HUES48 (cell line): ENCODE results near the gene RSPO3.

Experiments
- H3K27ac ChIP-seq: one replicate; pipeline ENCODE4 v1.7.0; 2013; ENCODE audit warnings: low read depth, low read length, inconsistent platforms
- H3K27me3 ChIP-seq: 2 replicates; pipeline ENCODE4 v1.6.1; 2013; ENCODE audit warnings: mild to moderate bottlenecking, low read length; ENCODE audit not compliant: control insufficient read depth, insufficient read depth
- H3K36me3 ChIP-seq: 2 replicates; pipeline ENCODE4 v1.6.1; 2013; ENCODE audit warnings: low read length; ENCODE audit not compliant: control insufficient read depth, insufficient read depth
- H3K4me1 ChIP-seq: 2 replicates; pipeline ENCODE4 v1.6.1; 2013; ENCODE audit warnings: mild to moderate bottlenecking, low read length; ENCODE audit not compliant: control insufficient read depth, insufficient read depth
- H3K4me3 ChIP-seq: 2 replicates; pipeline ENCODE4 v1.5.1; 2013; ENCODE audit warnings: mild to moderate bottlenecking, low read depth, low read length
- H3K9ac ChIP-seq: 2 replicates; pipeline ENCODE4 v1.6.1; 2013; ENCODE audit warnings: mild to moderate bottlenecking, low read depth, low read length, moderate library complexity
- H3K9me3 ChIP-seq: 2 replicates; pipeline ENCODE4 v1.6.1; 2013; ENCODE audit warnings: low read length; ENCODE audit not compliant: control insufficient read depth, insufficient read depth

Gene RSPO3

GRCh38 chr6:127162836-127163235 is 44.4 kb downstream of the RSPO3 start:
- no peaks in the 10 kb centered on the region for H3K36me3 ChIP-seq
- peaks cover 24% of the 10 kb centered on the region for H3K4me1 ChIP-seq
- no peaks in the 10 kb centered on the region for H3K9me3 ChIP-seq
- H3K9ac ChIP-seq = no peak overlapping the region
- no peak overlapping the region for H3K27ac ChIP-seq
- no peak overlapping the region for H3K4me3 ChIP-seq
- H3K27me3 ChIP-seq = no peaks in the 10 kb centered on the region

GRCh38 chr6:127164036-127164435 is 45.6 kb downstream of the RSPO3 start:
- H3K9ac ChIP-seq = no peak overlapping the region
- H3K27me3 ChIP-seq = no peaks in the 10 kb centered on the region
- H3K27ac ChIP-seq = no peak overlapping the region
- H3K36me3 ChIP-seq = no peaks in the 10 kb centered on the region
- H3K9me3 ChIP-seq = no peaks in the 10 kb centered on the region
- peaks cover 24% of the 10 kb centered on the region for H3K4me1 ChIP-seq
- no peak overlapping the region for H3K4me3 ChIP-seq

GRCh38 chr6:127164565-127164964 is 46.1 kb downstream of the RSPO3 start:
- no peak overlapping the region for H3K27ac ChIP-seq
- no peaks in the 10 kb centered on the region for H3K36me3 ChIP-seq
- H3K9me3 ChIP-seq = no peaks in the 10 kb centered on the region
- H3K27me3 ChIP-seq = no peaks in the 10 kb centered on the region
- H3K4me1 ChIP-seq = peaks cover 24% of the 10 kb centered on the region
- H3K9ac ChIP-seq = no peak overlapping the region
- H3K4me3 ChIP-seq = no peak overlapping the region

GRCh38 chr6:127173156-127173940 is 54.9 kb downstream of the RSPO3 start:
- Histone ChIP-seq H3K36me3 (no peaks in the 10 kb centered on the region), H3K9me3 (no peaks in the 10 kb centered on the region), H3K27me3 (no peaks in the 10 kb centered on the region), H3K4me3 (no peak overlapping the region), H3K4me1 (0 out of 2 replicates have a peak, but pooled peaks cover 5% of the 10 kb centered on the region), H3K27ac (no peak overlapping the region), H3K9ac (no peak overlapping the region)

- Histone ChIP-seq H3K27ac (no peak overlapping the region), H3K27me3 (no peaks in the 10 kb centered on the region), H3K9me3 (no peaks in the 10 kb centered on the region), H3K4me3 (no peak overlapping the region), H3K36me3 (no peaks in the 10 kb centered on the region), H3K4me1 (0 out of 2 replicates have a peak, but pooled peaks cover 5% of the 10 kb centered on the region), H3K9ac (no peak overlapping the region)
Measured at GRCh38 chr6:127176146-127176545, 57.7 kb downstream of the RSPO3 start.

GRCh38 chr6:127177030-127177922 is 58.8 kb downstream of the RSPO3 start:
- no peaks in the 10 kb centered on the region for H3K36me3 ChIP-seq
- H3K27ac ChIP-seq = no peak overlapping the region
- H3K9ac ChIP-seq = no peak overlapping the region
- no peaks in the 10 kb centered on the region for H3K27me3 ChIP-seq
- 0 out of 2 replicates have a peak, but pooled peaks cover 5% of the 10 kb centered on the region for H3K4me1 ChIP-seq
- no peak overlapping the region for H3K4me3 ChIP-seq
- H3K9me3 ChIP-seq = no peaks in the 10 kb centered on the region; the same call in 1 of the 2 replicates

GRCh38 chr6:127177923-127178231 is 59.4 kb downstream of the RSPO3 start:
- Histone ChIP-seq H3K9ac (no peak overlapping the region), H3K4me1 (0 out of 2 replicates have a peak, but pooled peaks cover 5% of the 10 kb centered on the region), H3K27ac (no peak overlapping the region), H3K36me3 (no peaks in the 10 kb centered on the region), H3K4me3 (no peak overlapping the region), H3K27me3 (no peaks in the 10 kb centered on the region), H3K9me3 (no peaks in the 10 kb centered on the region; the same call in 1 of the 2 replicates)

GRCh38 chr6:127178746-127179145 is 60.3 kb downstream of the RSPO3 start:
- Histone ChIP-seq H3K27me3 (no peaks in the 10 kb centered on the region), H3K4me3 (no peak overlapping the region), H3K9ac (no peak overlapping the region), H3K27ac (no peak overlapping the region), H3K4me1 (0 out of 2 replicates have a peak, but pooled peaks cover 5% of the 10 kb centered on the region), H3K36me3 (no peaks in the 10 kb centered on the region), H3K9me3 (no peaks in the 10 kb centered on the region; the same call in 1 of the 2 replicates)

GRCh38 chr6:127180426-127180825 is 62.0 kb downstream of the RSPO3 start:
- no peaks in the 10 kb centered on the region for H3K27me3 ChIP-seq
- H3K9ac ChIP-seq = no peak overlapping the region
- H3K9me3 ChIP-seq = no peaks in the 10 kb centered on the region; the same call in 1 of the 2 replicates
- no peak overlapping the region for H3K27ac ChIP-seq
- 0 out of 2 replicates have a peak, but pooled peaks cover 5% of the 10 kb centered on the region for H3K4me1 ChIP-seq
- no peak overlapping the region for H3K4me3 ChIP-seq
- no peaks in the 10 kb centered on the region for H3K36me3 ChIP-seq

- no peak overlapping the region for H3K27ac ChIP-seq
- no peaks in the 10 kb centered on the region; the same call in 1 of the 2 replicates for H3K9me3 ChIP-seq
- H3K27me3 ChIP-seq = no peaks in the 10 kb centered on the region
- H3K9ac ChIP-seq = no peak overlapping the region
- no peaks in the 10 kb centered on the region for H3K4me1 ChIP-seq
- no peaks in the 10 kb centered on the region for H3K36me3 ChIP-seq
- no peak overlapping the region for H3K4me3 ChIP-seq
Measured at GRCh38 chr6:127182501-127182900, 64.0 kb downstream of the RSPO3 start.
